Activated CD8-positive, alpha-beta memory T cell treated with anti-CD3 and anti-CD28 coated beads, Interleukin-2, amount 50 U/mL, for 4 hours (primary cell): ENCODE results near the gene C3orf33.

Experiments
- DNase-seq: peaks from one replicate; pipeline ENCODE4 v3.0.0-alpha.2; 2020

Gene C3orf33

GRCh38 chr3:155739154-155739553 lies 66.9 kb downstream of the C3orf33 start:
- no peak for DNase-seq

- DNase-seq, result no peak
Observed at GRCh38 chr3:155738580-155739076, 67.5 kb downstream of the C3orf33 start.

DNA sequence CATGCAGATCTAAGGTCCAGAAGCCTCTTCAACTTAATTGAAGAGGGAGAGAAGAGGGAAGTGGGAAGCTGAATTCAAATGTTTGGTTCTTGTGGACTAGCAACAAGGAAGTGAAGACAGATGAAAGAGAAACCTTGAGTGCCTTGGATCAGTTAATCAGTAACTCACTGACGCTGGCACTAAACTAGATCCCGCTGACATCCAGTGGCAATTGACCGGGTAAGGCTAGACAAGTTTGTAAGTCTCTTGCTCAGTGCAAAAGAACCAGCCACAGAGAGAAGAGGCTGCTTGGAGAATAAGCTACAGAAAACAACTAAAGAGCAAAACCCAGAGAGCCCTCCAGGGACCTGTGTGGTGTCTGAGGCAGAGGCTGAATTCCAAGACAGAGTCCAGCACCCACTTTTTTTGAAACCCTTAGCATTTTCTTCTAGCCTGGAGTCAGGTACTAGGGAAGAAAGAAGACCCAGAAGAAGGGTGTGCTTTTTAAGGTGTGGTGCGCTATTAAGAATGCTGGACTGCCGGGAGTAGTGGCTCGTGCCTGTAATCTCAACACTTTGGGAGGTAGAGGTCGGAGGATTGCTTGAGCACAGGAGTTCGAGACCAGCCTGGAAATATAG lies 68.1 kb downstream of the C3orf33 start:
- DNase-seq, result no peak

- no peak for DNase-seq
Observed at GRCh38 chr3:155736381-155736780, 69.7 kb downstream of the C3orf33 start.

DNA sequence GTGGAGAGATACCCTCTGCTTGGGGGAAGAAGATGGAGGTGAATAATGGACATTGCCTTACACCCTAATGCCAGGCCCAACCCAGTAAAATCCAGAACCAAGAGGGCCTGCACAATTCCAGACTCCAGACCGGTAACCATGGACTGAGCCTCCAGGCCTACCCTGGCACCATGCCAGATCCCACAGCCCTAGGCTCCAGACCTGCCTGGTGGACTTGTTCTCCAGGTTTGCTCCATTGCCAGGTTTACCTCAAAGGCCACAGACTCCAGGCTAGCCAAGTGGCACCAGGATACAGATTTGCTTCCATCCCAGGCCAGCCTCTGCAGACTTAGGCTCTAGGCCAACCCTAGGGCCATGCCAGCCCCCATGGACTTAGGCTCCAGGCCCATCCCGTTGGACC lies 75.2 kb downstream of the C3orf33 start:
- no peak for DNase-seq

GRCh38 chr3:155727836-155728235 lies 78.2 kb downstream of the C3orf33 start:
- DNase-seq, result no peak

DNA sequence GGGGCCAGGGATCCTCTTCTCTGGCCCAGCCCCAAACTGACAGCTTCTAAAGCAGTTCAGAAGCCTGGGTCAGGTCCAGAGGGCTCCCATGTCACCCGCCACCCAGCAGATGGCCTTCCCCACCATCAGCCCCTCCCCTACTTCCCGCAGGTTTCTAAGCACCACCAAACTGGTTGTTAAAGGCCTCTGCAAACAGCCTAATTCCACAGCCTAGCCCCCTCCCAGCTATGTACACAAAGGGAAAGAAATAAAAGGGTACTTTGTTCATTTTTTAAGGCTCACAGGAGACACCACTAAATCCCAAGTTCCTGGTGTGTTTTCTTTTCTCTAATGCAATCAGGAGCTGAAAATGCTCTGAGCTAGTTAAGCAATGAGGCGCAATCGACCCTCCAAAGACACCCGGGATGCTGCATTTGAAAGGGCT lies 91.8 kb downstream of the C3orf33 start:
- no peak for DNase-seq
